ENCODE results near the gene APBB1IP. TPM values are rescaled to one million over a fixed set of nuclear protein-coding genes. Genes with fewer than 3 reads are reported as not detected.

The APBB1IP gene
- total and polyA plus RNA-seq, 2 of the 8 experiments (the other 6 are each of a cell fraction or from before 2014, with no cell fraction given) = 0.05 TPM; not detected in 1

DNA sequence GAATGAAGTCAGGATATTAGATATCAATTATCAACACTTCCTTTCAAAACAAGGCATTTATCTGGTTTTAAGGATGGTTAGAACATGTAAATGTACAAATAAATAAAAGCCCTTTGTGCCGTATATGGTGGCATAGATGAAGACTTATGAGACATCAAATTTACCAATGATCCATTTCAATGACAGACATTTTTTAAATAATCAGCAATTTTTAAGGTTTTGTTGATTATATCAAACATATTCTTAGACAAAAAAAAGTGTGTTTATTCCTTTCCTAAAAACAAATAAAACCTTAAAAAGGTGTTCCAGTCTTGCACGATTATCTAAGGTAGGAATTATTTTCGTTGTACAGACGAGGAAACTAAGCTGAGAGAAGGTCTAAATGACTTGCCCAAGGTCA is 13.8 kb downstream of the APBB1IP start (continued):
- TF ChIP-seq CHD7 (IDR thresholded peaks at IDR 0.05; ENCODE audit: insufficient replicate concordance, low read length) = no peak

Measured in H1 (cell line).